Mesendoderm (in vitro differentiated cells): ENCODE results near the gene AFMID.

ENCODE experiments used
- DNase-seq: peaks from one replicate; pipeline ENCODE4 v3.0.0; 2013
- H2AK5ac ChIP-seq: 2 replicates; pipeline ENCODE4 v1.6.1; 2013; ENCODE audit warnings: low read length, inconsistent platforms
- H2BK120ac ChIP-seq: 2 replicates; pipeline ENCODE4 v1.6.1; 2013; ENCODE audit warnings: low read depth, mild to moderate bottlenecking, low read length, moderate library complexity, mixed read lengths
- H2BK15ac ChIP-seq: replicated peaks from 2 replicates; pipeline ENCODE4 v1.6.1; 2013; ENCODE audit warnings: low read depth, mild to moderate bottlenecking, moderate library complexity
- H2BK5ac ChIP-seq: 2 replicates; pipeline ENCODE4 v1.6.1; 2013; ENCODE audit warnings: low read length, inconsistent platforms
- H3K18ac ChIP-seq: 2 replicates; pipeline ENCODE4 v1.6.1; 2013; ENCODE audit warnings: mild to moderate bottlenecking, low read length, mixed read lengths
- H3K23ac ChIP-seq: one replicate; pipeline ENCODE4 v1.6.1; 2013; ENCODE audit warnings: low read length
- H3K27ac ChIP-seq: 2 replicates; pipeline ENCODE4 v1.5.1; 2013; ENCODE audit warnings: low read depth, mild to moderate bottlenecking, inconsistent platforms, low read length, moderate library complexity
- H3K27me3 ChIP-seq: 2 replicates; pipeline ENCODE4 v1.6.1; 2013; ENCODE audit warnings: low read length, control low read depth, mild to moderate bottlenecking, inconsistent platforms; ENCODE audit not compliant: insufficient read depth, poor library complexity
- H3K36me3 ChIP-seq: 2 replicates; pipeline ENCODE4 v1.6.1; 2013; ENCODE audit warnings: low read length, inconsistent platforms; ENCODE audit not compliant: control insufficient read depth, insufficient read depth
- H3K4ac ChIP-seq: one replicate; pipeline ENCODE4 v1.6.1; 2013; ENCODE audit warnings: low read depth, mild to moderate bottlenecking, low read length, moderate library complexity
- H3K4me1 ChIP-seq: 2 replicates; pipeline ENCODE4 v1.6.1; 2013; ENCODE audit warnings: low read depth, low read length, inconsistent platforms; ENCODE audit not compliant: control insufficient read depth
- H3K4me2 ChIP-seq: 2 replicates; pipeline ENCODE4 v1.6.1; 2013; ENCODE audit warnings: low read length
- H3K4me3 ChIP-seq: 2 replicates; pipeline ENCODE4 v1.5.1; 2013; ENCODE audit warnings: mild to moderate bottlenecking, low read length
- H3K56ac ChIP-seq: one replicate; pipeline ENCODE4 v1.6.1; 2013; ENCODE audit warnings: low read length
- H3K79me1 ChIP-seq: 2 replicates; pipeline ENCODE4 v1.6.1; 2013; ENCODE audit warnings: low read length, inconsistent platforms
- H3K79me2 ChIP-seq: 2 replicates; pipeline ENCODE4 v1.6.1; 2013; ENCODE audit warnings: mild to moderate bottlenecking, low read length; ENCODE audit not compliant: control insufficient read depth, insufficient read depth
- H3K9ac ChIP-seq: 2 replicates; pipeline ENCODE4 v1.6.1; 2013; ENCODE audit warnings: low read length, inconsistent platforms
- H4K5ac ChIP-seq: one replicate; pipeline ENCODE4 v1.6.1; 2013; ENCODE audit warnings: low read length
- H4K8ac ChIP-seq: one replicate; pipeline ENCODE4 v1.6.1; 2013; ENCODE audit warnings: low read depth, mild to moderate bottlenecking, control low read depth, low read length, moderate library complexity
- WGBS: extraction: QIAGEN DNeasy Blood & Tissue Kit; methylation state at CpG from one replicate; pipeline ENCODE4 v1.1.7; 2013; ENCODE audit warnings: low lambda C conversion rate, missing lambda C conversion rate; ENCODE audit not compliant: insufficient coverage; ENCODE audit errors: extremely low coverage; 5-methylcytosine and 5-hydroxymethylcytosine counted together

Gene AFMID

DNA sequence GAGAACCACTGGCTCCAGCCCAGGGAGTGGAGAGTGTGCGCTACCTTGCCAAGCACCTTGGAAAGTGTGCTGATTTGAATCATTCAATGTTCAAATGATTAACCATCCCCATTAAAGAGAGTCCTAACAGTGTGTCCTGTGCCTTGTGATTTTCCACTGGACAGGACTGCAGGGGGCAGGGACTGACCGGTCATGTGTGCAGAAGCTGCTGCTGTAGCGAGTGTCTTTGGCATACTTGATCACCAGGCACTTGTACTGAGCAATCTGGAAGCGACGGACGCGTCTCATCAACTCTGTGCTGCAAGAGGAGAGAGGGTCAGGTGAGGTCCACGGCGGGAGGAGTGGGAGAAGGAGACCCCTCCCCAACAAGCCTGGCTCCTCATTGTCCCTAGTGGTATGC is 2.3 kb upstream of the AFMID start:
- Histone ChIP-seq H2AK5ac (no peak overlapping the region), H3K18ac (no peak overlapping the region), H3K27ac (no peak overlapping the region), H3K4ac (no peak overlapping the region), H3K79me1 (peaks cover 17% of the 10 kb centered on the region), H3K36me3 (peaks cover 11% of the 10 kb centered on the region), H2BK120ac (no peak overlapping the region), H3K9ac (peak overlapping the region; percentile 52), H3K27me3 (no peaks in the 10 kb centered on the region), H3K23ac (no peak overlapping the region), H3K79me2 (peaks cover 31% of the 10 kb centered on the region), H2BK5ac (no peak overlapping the region), H4K5ac (no peak overlapping the region), H3K4me3 (no peak overlapping the region), H3K56ac (peak overlapping the region; percentile 54), H3K4me2 (peak overlapping the region; percentile 33), H3K4me1 (peaks cover 9% of the 10 kb centered on the region), H4K8ac (no peak overlapping the region), H2BK15ac (no peak overlapping the region)
- no CpG with 5 or more reads among the region's 9 CpGs for WGBS
- no peak for DNase-seq

GRCh38 chr17:78185981-78186691 is 1.0 kb upstream of the AFMID start:
- peaks cover 9% of the 10 kb centered on the region for H3K4me1 ChIP-seq
- WGBS = no CpG with 5 or more reads among the region's 10 CpGs
- no peak overlapping the region for H4K8ac ChIP-seq
- H2AK5ac ChIP-seq = no peak overlapping the region
- no peaks in the 10 kb centered on the region for H3K27me3 ChIP-seq
- H3K4me2 ChIP-seq = peak overlapping the region; percentile 84
- peak overlapping the region; percentile 63 for H3K4ac ChIP-seq
- H2BK15ac ChIP-seq = no peak overlapping the region
- no peak overlapping the region for H2BK5ac ChIP-seq
- peaks cover 7% of the 10 kb centered on the region for H3K36me3 ChIP-seq
- peak overlapping the region; percentile 74 for H3K9ac ChIP-seq
- peaks cover 31% of the 10 kb centered on the region for H3K79me2 ChIP-seq
- no peak overlapping the region for H3K23ac ChIP-seq
- no peak overlapping the region for H4K5ac ChIP-seq
- H2BK120ac ChIP-seq = no peak overlapping the region
- peaks cover 18% of the 10 kb centered on the region for H3K79me1 ChIP-seq
- peak overlapping the region; percentile 82 for H3K18ac ChIP-seq
- no peak overlapping the region for H3K27ac ChIP-seq
- peak; percentile 70 for DNase-seq
- peak overlapping the region; percentile 87 for H3K56ac ChIP-seq
- peak overlapping the region; percentile 57 for H3K4me3 ChIP-seq

DNA sequence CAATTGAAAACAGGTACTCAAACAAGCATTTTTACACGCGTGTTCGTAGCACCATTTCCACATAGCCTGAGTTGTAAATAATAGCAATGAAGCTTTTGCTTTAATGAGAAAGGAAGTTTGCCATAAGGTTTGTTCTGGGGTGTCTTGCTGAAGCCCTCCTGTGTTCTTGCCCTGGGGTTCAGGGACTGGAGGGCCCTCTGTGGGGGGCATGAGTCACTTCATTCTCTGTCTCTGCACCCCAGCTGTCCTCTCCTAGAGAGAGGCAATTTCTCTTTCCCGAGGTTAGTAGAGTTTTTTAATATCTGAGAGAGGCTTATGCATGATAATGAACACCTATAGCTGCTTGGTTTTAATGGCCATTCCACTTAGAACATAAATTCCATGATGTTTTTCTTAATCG is 9.6 kb downstream of the AFMID start:
- H2BK5ac ChIP-seq = no peak overlapping the region
- no peak overlapping the region for H2BK15ac ChIP-seq
- DNase-seq = no peak
- no peak overlapping the region for H4K5ac ChIP-seq
- no peak overlapping the region for H3K56ac ChIP-seq
- H3K9ac ChIP-seq = no peak overlapping the region
- H3K4me1 ChIP-seq = peaks cover 8% of the 10 kb centered on the region
- peaks cover 4% of the 10 kb centered on the region for H3K79me1 ChIP-seq
- no peak overlapping the region for H2AK5ac ChIP-seq
- no peak overlapping the region for H3K23ac ChIP-seq
- no peak overlapping the region for H3K27ac ChIP-seq
- no peak overlapping the region for H3K4me3 ChIP-seq
- no peak overlapping the region for H4K8ac ChIP-seq
- H3K4ac ChIP-seq = no peak overlapping the region
- H3K4me2 ChIP-seq = no peak overlapping the region
- H3K79me2 ChIP-seq = no peaks in the 10 kb centered on the region
- WGBS = no CpG with 5 or more reads among the region's 5 CpGs
- no peak overlapping the region for H2BK120ac ChIP-seq
- H3K18ac ChIP-seq = no peak overlapping the region
- H3K36me3 ChIP-seq = no peaks in the 10 kb centered on the region
- H3K27me3 ChIP-seq = no peaks in the 10 kb centered on the region

- WGBS = no CpG with 5 or more reads among the region's 9 CpGs
- H3K9ac ChIP-seq = no peak overlapping the region
- H3K79me1 ChIP-seq = peaks cover 4% of the 10 kb centered on the region
- H2BK5ac ChIP-seq = no peak overlapping the region
- DNase-seq = peak; percentile 76
- no peak overlapping the region for H2BK15ac ChIP-seq
- no peak overlapping the region for H2AK5ac ChIP-seq
- no peaks in the 10 kb centered on the region for H3K36me3 ChIP-seq
- H3K4ac ChIP-seq = no peak overlapping the region
- H4K8ac ChIP-seq = no peak overlapping the region
- no peak overlapping the region for H4K5ac ChIP-seq
- no peak overlapping the region for H2BK120ac ChIP-seq
- H3K4me1 ChIP-seq = peaks cover 8% of the 10 kb centered on the region
- no peak overlapping the region for H3K56ac ChIP-seq
- no peak overlapping the region for H3K4me2 ChIP-seq
- no peak overlapping the region for H3K4me3 ChIP-seq
- no peaks in the 10 kb centered on the region for H3K27me3 ChIP-seq
- H3K79me2 ChIP-seq = no peaks in the 10 kb centered on the region
- H3K27ac ChIP-seq = peak overlapping the region; percentile 2
- no peak overlapping the region for H3K18ac ChIP-seq
- H3K23ac ChIP-seq = no peak overlapping the region
Measured at GRCh38 chr17:78197147-78197832, 10.1 kb downstream of the AFMID start.

- Histone ChIP-seq H2BK120ac (no peak overlapping the region), H3K79me2 (no peaks in the 10 kb centered on the region), H3K36me3 (no peaks in the 10 kb centered on the region), H3K4me1 (peaks cover 8% of the 10 kb centered on the region), H3K56ac (peak overlapping the region; percentile 15), H2BK15ac (no peak overlapping the region), H3K18ac (no peak overlapping the region), H2BK5ac (no peak overlapping the region), H3K27me3 (no peaks in the 10 kb centered on the region), H4K8ac (no peak overlapping the region), H2AK5ac (no peak overlapping the region), H3K27ac (no peak overlapping the region), H3K79me1 (peaks cover 4% of the 10 kb centered on the region), H4K5ac (no peak overlapping the region), H3K23ac (no peak overlapping the region), H3K9ac (no peak overlapping the region), H3K4me2 (no peak overlapping the region), H3K4me3 (no peak overlapping the region), H3K4ac (no peak overlapping the region)
- no peak for DNase-seq
- no CpG with 5 or more reads among the region's 6 CpGs for WGBS
Measured at GRCh38 chr17:78200451-78200850, 13.3 kb downstream of the AFMID start.
